HEK293 (cell line): ENCODE measurements around the gene BCAS3.

ENCODE experiments used
- CTCF ChIA-PET: fragments of 350-600 bp; formaldehyde crosslinking; extraction: SDS; loops from one replicate; lab custom pipeline; 2021; ENCODE audit warnings: antibody characterized with exemption; lab: Yijun Ruan, JAX
- POLR2A ChIA-PET: fragments of 300-600 bp; formaldehyde crosslinking; extraction: SDS; loops from one replicate; lab custom pipeline; 2020; ENCODE audit warnings: antibody characterized with exemption, inconsistent platforms; lab: Yijun Ruan, JAX
- H3K27ac ChIP-seq: fragments of 200-500 bp; sonication (Bioruptor generic); 2 replicates; pipeline ENCODE4 v1.5.1; 2014; ENCODE audit warnings: low read depth, low read length, control low read depth, inconsistent platforms; ENCODE audit errors: extremely low read depth
- H3K36me3 ChIP-seq, 2 experiments: fragments of 200-500 bp in 1 of 2; sonication (Bioruptor generic) in 1 of 2; 1 replicate in 1 of 2; 2 replicates in 1 of 2; pipeline ENCODE4 v1.5.1; 2014 to 2017; ENCODE audit warnings: inconsistent platforms in 2 of 2, low read length in 2 of 2; ENCODE audit not compliant: control insufficient read depth in 2 of 2, insufficient read depth in 1 of 2
- H3K4me1 ChIP-seq: fragments of 200-500 bp; sonication (Bioruptor generic); 2 replicates; pipeline ENCODE4 v1.5.1; 2014; ENCODE audit warnings: mild to moderate bottlenecking, low read length, inconsistent platforms; ENCODE audit not compliant: control insufficient read depth, insufficient read depth
- H3K4me3 ChIP-seq: 2 replicates; pipeline ENCODE4 v1.5.1; 2011; ENCODE audit warnings: low read depth, mild to moderate bottlenecking, control low read depth, low read length, moderate library complexity
- H3K9me3 ChIP-seq: fragments of 200-500 bp; sonication (Bioruptor generic); 2 replicates; pipeline ENCODE4 v1.5.1; 2014; ENCODE audit warnings: low read depth, low read length, inconsistent platforms; ENCODE audit not compliant: control insufficient read depth, insufficient read depth
- BCL11A ChIP-seq: fragments of 450-650 bp; formaldehyde crosslinking; IDR thresholded peaks from 2 replicates; pipeline ENCODE4 v1.5.1; 2016; ENCODE audit warnings: low read depth, missing biosample characterization, missing genetic modification characterization
- GFI1B ChIP-seq: fragments of 450-650 bp; formaldehyde crosslinking; IDR thresholded peaks from 2 replicates; pipeline ENCODE4 v1.5.1; 2016; ENCODE audit warnings: missing biosample characterization, missing genetic modification characterization
- GLIS2 ChIP-seq: fragments of 450-650 bp; formaldehyde crosslinking; IDR thresholded peaks from 2 replicates; pipeline ENCODE4 v1.5.1; 2016; ENCODE audit warnings: missing biosample characterization, missing genetic modification characterization
- ZBTB20 ChIP-seq: fragments of 450-650 bp; formaldehyde crosslinking; IDR thresholded peaks from 2 replicates; pipeline ENCODE4 v1.5.1; 2016; ENCODE audit warnings: missing biosample characterization, missing genetic modification characterization
- ZNF174 ChIP-seq: fragments of 450-650 bp; formaldehyde crosslinking; IDR thresholded peaks from 2 replicates; pipeline ENCODE4 v1.5.0; 2017; ENCODE audit warnings: missing biosample characterization, mild to moderate bottlenecking, missing genetic modification characterization
- ZNF184 ChIP-seq: fragments of 450-650 bp; IDR thresholded peaks from 2 replicates; pipeline ENCODE4 v1.5.1; 2018; ENCODE audit warnings: missing biosample characterization, mild to moderate bottlenecking, missing genetic modification characterization
- ZNF423 ChIP-seq: fragments of 450-650 bp; formaldehyde crosslinking; IDR thresholded peaks from 2 replicates; pipeline ENCODE4 v1.5.1; 2016; ENCODE audit warnings: missing biosample characterization, missing genetic modification characterization
- ZNF544 ChIP-seq: fragments of 450-650 bp; formaldehyde crosslinking; IDR thresholded peaks from 2 replicates; pipeline ENCODE4 v1.5.0; 2017; ENCODE audit warnings: missing biosample characterization, missing genetic modification characterization
- ZNF600 ChIP-seq: fragments of 450-650 bp; formaldehyde crosslinking; IDR thresholded peaks from 2 replicates; pipeline ENCODE4 v1.5.1; 2016; ENCODE audit warnings: missing biosample characterization, missing genetic modification characterization
- ZNF660 ChIP-seq: fragments of 450-650 bp; IDR thresholded peaks from 2 replicates; pipeline ENCODE4 v1.5.1; 2018; ENCODE audit warnings: missing biosample characterization, mild to moderate bottlenecking, missing genetic modification characterization
- ZNF701 ChIP-seq: fragments of 450-650 bp; formaldehyde crosslinking; IDR thresholded peaks from 2 replicates; pipeline ENCODE4 v1.5.1; 2016; ENCODE audit warnings: missing biosample characterization, missing genetic modification characterization
- ZNF843 ChIP-seq: fragments of 450-650 bp; formaldehyde crosslinking; IDR thresholded peaks from 2 replicates; pipeline ENCODE4 v1.5.1; 2016; ENCODE audit warnings: missing biosample characterization, missing genetic modification characterization
- ZSCAN16 ChIP-seq: fragments of 450-650 bp; formaldehyde crosslinking; IDR thresholded peaks from 2 replicates; pipeline ENCODE4 v1.5.1; 2016; ENCODE audit warnings: missing biosample characterization, missing genetic modification characterization
- TF ChIP-seq, protein P1 (sequence below): fragments of 450-650 bp; formaldehyde crosslinking; IDR thresholded peaks from 2 replicates; pipeline ENCODE4 v1.5.1; 2016; ENCODE audit warnings: missing biosample characterization, missing genetic modification characterization
- TF ChIP-seq, protein P2 (sequence below): fragments of 450-650 bp; formaldehyde crosslinking; IDR thresholded peaks from 2 replicates; pipeline ENCODE4 v1.5.1; 2017; ENCODE audit warnings: missing biosample characterization, missing genetic modification characterization
- TF ChIP-seq, protein P3 (sequence below): fragments of 450-650 bp; formaldehyde crosslinking; IDR thresholded peaks from 2 replicates; pipeline ENCODE4 v1.5.1; 2016; ENCODE audit warnings: missing biosample characterization, missing genetic modification characterization, borderline replicate concordance
- TF ChIP-seq, protein P4 (sequence below): fragments of 450-650 bp; formaldehyde crosslinking; IDR thresholded peaks from 2 replicates; pipeline ENCODE4 v1.5.1; 2016; ENCODE audit warnings: missing biosample characterization, missing genetic modification characterization

Gene BCAS3

DNA sequence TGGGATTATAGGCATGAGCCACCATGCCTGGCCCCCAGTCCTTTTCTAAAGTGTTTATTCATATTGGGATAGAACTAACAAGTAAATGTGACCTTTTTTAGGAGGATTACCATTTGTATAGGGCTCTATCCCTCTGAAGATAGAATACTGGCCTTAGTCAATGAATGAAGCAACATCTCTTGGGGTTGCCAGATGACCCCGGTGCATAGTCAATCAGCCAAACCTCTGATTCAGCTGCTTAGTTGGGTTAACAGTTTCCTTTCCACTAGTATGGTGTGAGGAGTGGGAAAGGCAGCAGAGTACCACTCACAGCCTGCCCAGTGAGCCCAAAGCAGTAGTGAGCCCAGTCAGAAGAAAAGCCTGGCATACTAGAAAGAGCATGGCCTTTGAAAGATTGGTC, 627.4 kb downstream of the BCAS3 start:
- no peak for TF ChIP-seq GFI1B (tag by site-specific recombination)
- no peak for TF ChIP-seq ZSCAN16 (tag by site-specific recombination)
- no peak for TF ChIP-seq BCL11A (tag by site-specific recombination)
- CTCF ChIA-PET, result interaction anchor here (0.6 to 1.6 kb wide), 2 partner anchors 9 to 165 kb away, joined by 3 to 4 read pairs; no protein-coding TSS in a partner anchor
- POLR2A ChIA-PET, result no interaction called here
- H3K4me3 ChIP-seq, result no peak overlapping the region
- no peak overlapping the region for H3K27ac ChIP-seq
- no peaks in the 10 kb centered on the region for H3K4me1 ChIP-seq
- H3K36me3 ChIP-seq, result no peaks in the 10 kb centered on the region
- no peaks in the 10 kb centered on the region for H3K9me3 ChIP-seq

DNA sequence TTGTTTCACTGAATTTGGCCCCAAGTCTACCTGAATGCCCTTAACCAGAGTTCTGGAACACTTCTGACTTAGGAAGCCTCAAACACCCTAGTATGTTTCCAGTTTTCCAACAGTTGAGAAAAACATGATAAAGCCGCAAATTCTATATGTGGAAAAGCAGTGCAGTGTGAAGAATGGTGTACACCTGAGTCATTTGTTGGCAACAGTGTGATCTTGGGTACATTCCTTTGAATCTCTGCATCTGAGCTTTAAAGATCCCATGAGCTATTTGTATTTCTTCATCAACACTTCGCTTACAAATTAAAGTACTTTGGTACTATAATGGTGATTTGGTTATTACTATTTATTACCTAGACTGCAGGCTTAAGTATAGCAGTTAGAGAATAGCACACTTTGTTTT, 628.4 kb downstream of the BCAS3 start:
- Histone ChIP-seq H3K27ac (no peak overlapping the region), H3K4me3 (no peak overlapping the region), H3K4me1 (no peaks in the 10 kb centered on the region), H3K9me3 (no peaks in the 10 kb centered on the region), H3K36me3 (no peaks in the 10 kb centered on the region)
- ChIA-PET CTCF (no interaction called here), POLR2A (interaction anchor here (0.6 kb wide), 1 partner anchor 99 kb away, joined by 3 read pairs; no protein-coding TSS in a partner anchor)
- TF ChIP-seq ZNF600 (tag by site-specific recombination) (no peak), BCL11A (tag by site-specific recombination) (no peak), ZNF423 (tag by site-specific recombination) (no peak), ZBTB20 (tag by site-specific recombination) (no peak), ZNF660 (tag by site-specific recombination) (no peak), ZNF184 (tag by site-specific recombination) (no peak), ZNF544 (tag by site-specific recombination) (no peak), ZNF843 (tag by site-specific recombination) (no peak), ZNF174 (tag by site-specific recombination) (no peak), GLIS2 (tag by site-specific recombination) (no peak), ZNF701 (tag by site-specific recombination) (no peak)
- TF ChIP-seq, protein P1, sequence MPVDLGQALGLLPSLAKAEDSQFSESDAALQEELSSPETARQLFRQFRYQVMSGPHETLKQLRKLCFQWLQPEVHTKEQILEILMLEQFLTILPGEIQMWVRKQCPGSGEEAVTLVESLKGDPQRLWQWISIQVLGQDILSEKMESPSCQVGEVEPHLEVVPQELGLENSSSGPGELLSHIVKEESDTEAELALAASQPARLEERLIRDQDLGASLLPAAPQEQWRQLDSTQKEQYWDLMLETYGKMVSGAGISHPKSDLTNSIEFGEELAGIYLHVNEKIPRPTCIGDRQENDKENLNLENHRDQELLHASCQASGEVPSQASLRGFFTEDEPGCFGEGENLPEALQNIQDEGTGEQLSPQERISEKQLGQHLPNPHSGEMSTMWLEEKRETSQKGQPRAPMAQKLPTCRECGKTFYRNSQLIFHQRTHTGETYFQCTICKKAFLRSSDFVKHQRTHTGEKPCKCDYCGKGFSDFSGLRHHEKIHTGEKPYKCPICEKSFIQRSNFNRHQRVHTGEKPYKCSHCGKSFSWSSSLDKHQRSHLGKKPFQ (tag by site-specific recombination), result no peak
- TF ChIP-seq, protein P2, sequence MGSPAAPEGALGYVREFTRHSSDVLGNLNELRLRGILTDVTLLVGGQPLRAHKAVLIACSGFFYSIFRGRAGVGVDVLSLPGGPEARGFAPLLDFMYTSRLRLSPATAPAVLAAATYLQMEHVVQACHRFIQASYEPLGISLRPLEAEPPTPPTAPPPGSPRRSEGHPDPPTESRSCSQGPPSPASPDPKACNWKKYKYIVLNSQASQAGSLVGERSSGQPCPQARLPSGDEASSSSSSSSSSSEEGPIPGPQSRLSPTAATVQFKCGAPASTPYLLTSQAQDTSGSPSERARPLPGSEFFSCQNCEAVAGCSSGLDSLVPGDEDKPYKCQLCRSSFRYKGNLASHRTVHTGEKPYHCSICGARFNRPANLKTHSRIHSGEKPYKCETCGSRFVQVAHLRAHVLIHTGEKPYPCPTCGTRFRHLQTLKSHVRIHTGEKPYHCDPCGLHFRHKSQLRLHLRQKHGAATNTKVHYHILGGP, result no peak
- TF ChIP-seq, protein P3, sequence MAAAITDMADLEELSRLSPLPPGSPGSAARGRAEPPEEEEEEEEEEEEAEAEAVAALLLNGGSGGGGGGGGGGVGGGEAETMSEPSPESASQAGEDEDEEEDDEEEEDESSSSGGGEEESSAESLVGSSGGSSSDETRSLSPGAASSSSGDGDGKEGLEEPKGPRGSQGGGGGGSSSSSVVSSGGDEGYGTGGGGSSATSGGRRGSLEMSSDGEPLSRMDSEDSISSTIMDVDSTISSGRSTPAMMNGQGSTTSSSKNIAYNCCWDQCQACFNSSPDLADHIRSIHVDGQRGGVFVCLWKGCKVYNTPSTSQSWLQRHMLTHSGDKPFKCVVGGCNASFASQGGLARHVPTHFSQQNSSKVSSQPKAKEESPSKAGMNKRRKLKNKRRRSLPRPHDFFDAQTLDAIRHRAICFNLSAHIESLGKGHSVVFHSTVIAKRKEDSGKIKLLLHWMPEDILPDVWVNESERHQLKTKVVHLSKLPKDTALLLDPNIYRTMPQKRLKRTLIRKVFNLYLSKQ (tag by site-specific recombination), result no peak
- TF ChIP-seq, protein P4, sequence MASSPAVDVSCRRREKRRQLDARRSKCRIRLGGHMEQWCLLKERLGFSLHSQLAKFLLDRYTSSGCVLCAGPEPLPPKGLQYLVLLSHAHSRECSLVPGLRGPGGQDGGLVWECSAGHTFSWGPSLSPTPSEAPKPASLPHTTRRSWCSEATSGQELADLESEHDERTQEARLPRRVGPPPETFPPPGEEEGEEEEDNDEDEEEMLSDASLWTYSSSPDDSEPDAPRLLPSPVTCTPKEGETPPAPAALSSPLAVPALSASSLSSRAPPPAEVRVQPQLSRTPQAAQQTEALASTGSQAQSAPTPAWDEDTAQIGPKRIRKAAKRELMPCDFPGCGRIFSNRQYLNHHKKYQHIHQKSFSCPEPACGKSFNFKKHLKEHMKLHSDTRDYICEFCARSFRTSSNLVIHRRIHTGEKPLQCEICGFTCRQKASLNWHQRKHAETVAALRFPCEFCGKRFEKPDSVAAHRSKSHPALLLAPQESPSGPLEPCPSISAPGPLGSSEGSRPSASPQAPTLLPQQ (tag by site-specific recombination), result no peak
